GM18873 (cell line): ENCODE data around the gene GUCA1C.

Experiments
- ATAC-seq: cut with Tn5 transposase; IDR thresholded peaks from one replicate; pipeline ENCODE4 v1.9.1; 2021; ENCODE audit warnings: mild to moderate bottlenecking, moderate library complexity, moderate number of reproducible peaks; ENCODE audit not compliant: unreplicated experiment, low FRiP score

GUCA1C gene, protein sequence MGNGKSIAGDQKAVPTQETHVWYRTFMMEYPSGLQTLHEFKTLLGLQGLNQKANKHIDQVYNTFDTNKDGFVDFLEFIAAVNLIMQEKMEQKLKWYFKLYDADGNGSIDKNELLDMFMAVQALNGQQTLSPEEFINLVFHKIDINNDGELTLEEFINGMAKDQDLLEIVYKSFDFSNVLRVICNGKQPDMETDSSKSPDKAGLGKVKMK

DNA sequence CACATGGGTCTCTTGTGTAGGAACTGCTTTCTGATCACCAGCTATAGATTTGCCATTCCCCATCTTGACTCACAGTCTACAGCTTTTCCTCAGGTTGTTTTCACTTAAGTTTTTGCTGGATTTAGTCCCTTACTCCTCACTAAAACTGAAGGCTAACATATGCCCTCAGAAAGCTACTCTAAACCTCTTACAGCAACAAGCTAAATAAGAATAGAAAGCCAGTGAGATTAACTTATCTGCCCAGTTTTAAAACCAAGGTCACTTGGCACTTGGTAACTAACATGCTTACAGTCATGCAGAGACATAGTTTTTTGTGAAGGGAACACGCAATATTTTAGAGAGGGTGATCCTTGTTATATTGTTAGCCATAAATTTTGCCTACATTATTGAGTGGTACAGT, at the start of gene GUCA1C:
Gene GUCA1C (minus strand): TSS at position 180 of the 400 bp plus-strand sequence. CDS start 117 bp downstream, at position 63.
- ATAC-seq = no peak

- no peak for ATAC-seq
Observed at GRCh38 chr3:108998436-108998835, 44.8 kb upstream of the GUCA1C start.

- no peak for ATAC-seq
Observed at GRCh38 chr3:108985844-108986243, 32.2 kb upstream of the GUCA1C start.

DNA sequence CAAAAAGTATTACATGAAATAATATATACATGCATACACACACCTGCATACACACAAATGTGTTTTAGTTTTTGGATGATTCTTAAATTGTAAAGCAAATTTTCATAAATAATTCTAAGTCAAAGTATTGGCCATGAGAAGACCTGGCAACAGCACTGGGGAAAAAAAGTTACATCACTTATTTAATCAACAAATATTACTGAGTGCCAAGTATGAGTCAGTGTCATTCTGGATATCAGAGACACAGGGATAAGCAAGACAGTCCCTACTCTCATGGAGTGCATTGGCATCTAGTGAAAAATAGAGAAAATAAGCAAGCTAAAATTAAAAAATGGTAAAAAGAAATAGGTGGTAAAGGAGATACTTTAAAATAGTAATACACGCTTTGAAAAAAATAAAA, 29.4 kb upstream of the GUCA1C start:
- no peak for ATAC-seq

DNA sequence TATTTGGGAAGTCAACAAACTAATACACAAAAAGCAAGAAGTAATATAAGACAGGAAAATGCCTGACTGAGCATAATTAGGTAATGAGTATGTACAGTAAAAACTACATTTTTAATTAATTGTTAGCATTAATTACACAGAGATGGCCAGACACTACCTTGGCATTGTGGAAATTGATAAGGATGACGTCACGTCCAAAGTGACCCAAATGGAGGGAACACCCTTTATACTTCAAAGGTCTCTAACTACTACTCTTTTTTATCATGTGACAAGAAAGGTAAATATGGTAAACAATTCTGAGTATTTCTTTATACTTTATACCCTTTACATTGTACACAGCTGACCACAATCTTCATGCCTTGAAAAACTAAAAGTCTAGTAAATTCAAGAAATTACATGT, 22.4 kb upstream of the GUCA1C start:
- no peak for ATAC-seq

GRCh38 chr3:108973019-108973418, 19.3 kb upstream of the GUCA1C start:
- ATAC-seq = no peak

- ATAC-seq = no peak
Observed at GRCh38 chr3:108972482-108972881, 18.8 kb upstream of the GUCA1C start.

DNA sequence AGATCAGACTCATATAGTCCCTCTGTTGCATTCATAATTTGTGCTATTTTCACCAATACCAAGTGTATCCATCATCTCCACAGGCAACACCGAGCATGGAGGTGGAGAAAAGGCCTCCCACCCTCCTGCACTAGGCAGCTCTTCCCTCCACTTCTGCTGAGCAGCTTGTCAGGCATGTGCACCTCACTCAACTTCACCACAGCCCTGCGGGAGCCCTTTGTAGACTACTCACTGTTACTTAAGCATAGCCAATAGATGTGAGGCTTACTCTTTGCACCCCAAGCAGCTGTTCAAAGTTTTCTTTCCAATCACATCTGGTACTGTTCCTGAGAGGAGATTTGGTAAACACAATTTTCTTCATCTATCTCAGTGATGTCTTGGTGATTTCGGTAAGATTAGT, 16.9 kb upstream of the GUCA1C start:
- ATAC-seq = no peak

GRCh38 chr3:108966773-108967172, 13.1 kb upstream of the GUCA1C start:
- no peak for ATAC-seq

DNA sequence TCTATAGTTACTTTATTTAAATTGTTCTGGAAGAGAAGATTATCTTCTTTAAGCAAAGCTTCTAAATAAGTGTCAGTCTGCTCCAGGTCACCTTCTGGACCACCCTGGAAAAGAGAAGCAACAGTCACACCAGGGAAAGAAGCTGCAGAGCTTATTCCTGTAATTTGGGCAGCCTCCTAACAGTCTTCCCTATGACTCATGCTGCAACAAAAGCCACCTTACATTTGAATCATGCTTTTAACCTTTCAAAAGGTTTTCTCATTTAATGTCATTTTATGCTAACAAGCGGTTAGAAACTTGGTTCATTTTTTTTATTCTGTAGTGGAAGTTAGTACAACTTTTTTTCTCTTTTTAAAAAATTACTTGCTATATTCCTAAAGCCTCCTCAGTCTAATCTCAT, 5.3 kb upstream of the GUCA1C start:
- no peak for ATAC-seq

DNA sequence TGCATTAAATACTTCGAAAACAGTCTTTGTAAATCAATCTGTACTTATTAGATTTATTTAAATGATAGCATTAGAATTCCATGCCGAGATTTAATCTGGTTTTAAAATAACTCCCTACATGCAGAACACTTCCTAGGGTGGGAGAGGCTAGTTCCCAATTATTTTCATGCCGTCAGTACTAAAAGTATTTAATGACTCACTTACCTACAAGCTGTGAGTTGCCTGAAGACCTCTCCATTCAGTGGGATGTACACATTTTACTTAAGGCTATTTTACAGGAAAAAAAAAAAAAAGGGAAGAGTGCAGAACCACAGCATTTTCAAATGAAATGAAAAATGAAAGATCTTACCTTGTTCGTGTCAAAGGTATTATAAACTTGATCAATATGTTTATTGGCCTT, 469 bp downstream of the GUCA1C start:
- no peak for ATAC-seq

DNA sequence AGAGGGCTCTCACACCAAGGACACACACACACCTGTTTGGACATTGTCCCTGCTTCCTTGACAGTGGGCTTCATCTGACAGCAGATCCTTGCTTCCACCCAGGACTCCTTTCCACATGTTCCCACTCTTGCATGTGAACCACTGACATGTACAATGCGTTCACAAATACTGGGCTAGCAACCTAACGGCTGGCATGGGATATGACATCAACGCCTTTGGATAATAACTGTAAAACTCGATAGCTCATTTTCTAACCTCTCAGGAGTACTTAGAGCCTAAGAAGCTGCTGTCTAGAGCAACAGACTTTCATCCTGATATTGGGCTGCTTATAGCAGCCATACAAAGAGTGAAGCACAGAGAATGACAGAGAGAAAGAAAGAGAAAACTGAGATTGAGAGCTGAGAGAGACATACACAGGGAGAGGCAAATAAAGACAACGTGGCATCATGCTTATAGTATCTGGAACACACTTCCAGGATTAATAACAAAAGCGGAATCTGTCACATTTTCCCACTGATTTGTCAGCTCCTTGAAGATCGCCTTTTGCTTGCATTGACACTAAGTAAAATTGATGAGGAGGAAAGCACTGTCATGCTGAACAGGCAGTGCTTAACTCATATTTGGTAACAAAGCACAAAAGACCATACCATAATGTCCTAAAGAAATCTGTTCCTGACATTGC, 1.7 kb downstream of the GUCA1C start:
- ATAC-seq = no peak

DNA sequence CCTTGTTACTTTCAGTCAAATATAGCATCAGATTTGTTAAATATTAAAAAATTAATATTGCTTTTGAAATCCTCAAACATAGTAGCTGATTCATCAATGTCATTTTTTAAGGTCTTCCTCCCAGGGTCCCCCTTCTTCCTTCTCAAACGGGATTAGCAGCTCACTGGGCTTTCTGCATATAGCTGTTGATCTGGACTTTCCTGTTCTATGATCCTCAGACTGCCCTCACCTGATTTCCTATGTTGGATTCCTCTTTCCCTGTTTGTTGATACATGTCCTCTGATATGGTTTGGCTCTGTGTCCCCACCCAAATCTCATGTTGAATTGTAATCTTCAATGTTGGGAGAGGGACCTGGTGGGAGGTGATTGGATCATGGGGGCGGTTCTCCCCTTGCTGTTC, 5.8 kb downstream of the GUCA1C start:
- no peak for ATAC-seq

DNA sequence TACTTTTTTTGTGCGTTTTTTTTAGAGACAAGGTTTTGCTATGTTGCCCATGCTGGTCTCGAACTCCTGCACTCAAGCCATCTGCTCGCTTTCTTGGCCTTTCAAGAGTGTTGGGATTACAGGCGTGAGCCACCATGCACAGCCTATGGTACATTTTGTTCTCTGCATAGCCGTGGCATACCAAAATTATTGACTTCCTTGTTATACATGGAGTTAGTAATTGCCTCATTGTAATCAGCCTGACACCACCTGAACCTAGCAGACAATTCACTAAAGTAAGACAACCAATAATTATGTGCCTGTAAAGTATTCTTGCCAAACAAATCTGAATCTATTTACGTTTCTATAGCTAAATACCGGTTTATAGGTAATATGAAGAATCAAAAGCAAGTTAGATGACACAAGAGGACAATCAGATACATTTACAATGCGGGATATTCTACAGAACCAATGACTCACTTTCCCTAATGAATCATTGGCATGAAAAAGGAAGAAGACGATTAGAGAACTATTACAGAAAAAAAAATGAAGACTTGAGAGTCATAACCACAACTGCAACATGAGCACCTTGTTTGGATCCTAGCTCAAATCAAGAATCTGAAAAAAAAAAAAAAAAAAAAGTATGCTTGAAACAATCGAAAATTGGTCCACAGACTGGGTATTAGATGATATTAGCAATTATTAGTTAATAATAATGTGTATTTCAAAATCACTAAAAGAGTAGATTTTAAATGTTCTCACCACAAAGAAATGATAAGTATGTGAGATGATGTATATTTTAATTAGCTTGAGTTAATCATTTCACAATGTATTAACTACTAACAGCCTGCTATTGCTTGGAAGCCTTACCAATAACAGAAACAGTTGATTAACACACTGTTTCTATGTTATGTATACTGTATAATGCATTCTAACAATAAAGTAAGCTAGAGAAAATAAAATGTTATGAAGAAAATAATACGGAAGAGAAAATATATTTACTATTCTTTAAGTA, 7.1 kb downstream of the GUCA1C start:
- no peak for ATAC-seq

DNA sequence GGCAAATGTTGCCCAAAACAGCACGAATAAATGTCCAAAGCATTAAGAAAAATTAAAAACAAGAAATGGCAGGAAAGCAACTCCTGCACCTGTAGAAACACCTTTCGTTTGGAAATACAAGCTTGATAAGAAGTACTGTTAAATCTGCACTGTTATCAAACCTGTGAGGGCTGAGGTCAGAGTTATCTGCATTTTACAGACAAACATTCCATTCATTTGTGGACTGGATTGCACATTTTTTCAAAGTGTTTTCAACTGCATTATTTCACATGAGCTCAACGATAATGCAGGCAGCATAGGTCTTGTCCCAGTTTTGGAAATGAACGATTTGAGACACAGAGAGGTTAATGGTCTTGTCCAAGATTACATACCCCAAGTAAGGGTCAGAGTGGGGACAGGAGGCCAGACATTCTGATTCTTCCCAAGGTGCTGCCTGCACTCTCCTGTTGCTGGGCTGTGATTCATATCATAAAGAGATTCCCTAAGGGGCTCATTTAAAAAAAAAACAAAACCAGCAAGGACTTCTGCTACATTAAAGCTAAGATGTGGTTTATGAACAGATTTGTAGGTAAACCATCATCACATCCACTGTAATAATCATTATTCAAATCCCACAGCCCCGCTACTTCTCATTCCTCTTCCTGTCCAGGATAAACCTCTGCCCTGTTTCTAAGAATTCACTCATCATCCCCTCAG, 13.0 kb downstream of the GUCA1C start:
- ATAC-seq = no peak

DNA sequence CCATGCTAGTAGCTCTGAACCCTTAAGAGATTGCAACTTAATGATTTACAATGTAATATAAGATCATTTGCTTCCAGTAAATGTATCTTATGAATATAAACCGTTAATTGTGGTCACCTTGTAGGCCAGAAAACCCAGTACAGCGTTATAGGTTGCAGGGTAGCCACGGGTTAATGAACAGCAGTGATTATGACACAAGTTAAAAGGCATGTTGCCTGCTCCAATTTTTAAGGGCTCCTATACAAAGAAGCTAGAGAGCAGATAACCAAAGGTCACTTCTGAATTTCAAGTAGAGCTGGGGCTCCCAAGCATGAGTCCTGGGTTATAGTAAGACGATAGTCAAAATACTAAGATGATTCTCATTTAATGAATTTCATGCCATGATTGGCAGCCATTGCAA, 13.5 kb downstream of the GUCA1C start:
- no peak for ATAC-seq

GRCh38 chr3:108936924-108937689, 16.6 kb downstream of the GUCA1C start:
- ATAC-seq = no peak

GRCh38 chr3:108931035-108931434, 22.6 kb downstream of the GUCA1C start:
- ATAC-seq = no peak

DNA sequence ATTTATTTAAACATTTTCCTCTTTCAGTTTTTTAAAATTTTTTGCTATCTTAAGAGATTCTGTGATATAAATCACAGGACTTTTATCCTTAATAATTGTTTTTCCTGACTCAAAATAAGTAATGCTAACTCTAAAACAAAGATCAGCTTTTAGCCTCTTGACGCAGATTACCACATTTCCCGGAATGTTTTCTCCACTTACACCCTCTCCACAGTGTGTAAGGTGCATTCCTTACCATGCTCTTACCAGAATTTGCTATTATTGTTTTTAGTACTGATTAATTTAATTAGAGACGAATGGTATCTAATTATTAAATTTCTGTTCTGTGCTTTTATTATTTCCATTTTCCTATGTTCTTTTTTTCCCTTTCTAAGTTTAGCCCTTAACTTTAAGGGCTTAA, 34.8 kb downstream of the GUCA1C start:
- ATAC-seq = no peak
